PFSK-1 (cell line): ENCODE measurements around the gene CD22.

Source experiments
- POLR2AphosphoS5 ChIP-seq: IDR thresholded peaks from 2 replicates; pipeline ENCODE4 v1.6.1; 2012; ENCODE audit warnings: low read depth, mild to moderate bottlenecking, control low read depth, low read length, moderate library complexity
- SIN3A ChIP-seq: IDR thresholded peaks from 2 replicates; pipeline ENCODE4 v1.6.1; 2012; ENCODE audit warnings: mild to moderate bottlenecking, low read length, moderate library complexity, borderline replicate concordance; ENCODE audit not compliant: insufficient read depth
- TAF1 ChIP-seq: IDR thresholded peaks from 2 replicates; pipeline ENCODE4 v1.6.1; 2012; ENCODE audit warnings: low read length, control low read depth, borderline replicate concordance; ENCODE audit not compliant: insufficient read depth

DNA sequence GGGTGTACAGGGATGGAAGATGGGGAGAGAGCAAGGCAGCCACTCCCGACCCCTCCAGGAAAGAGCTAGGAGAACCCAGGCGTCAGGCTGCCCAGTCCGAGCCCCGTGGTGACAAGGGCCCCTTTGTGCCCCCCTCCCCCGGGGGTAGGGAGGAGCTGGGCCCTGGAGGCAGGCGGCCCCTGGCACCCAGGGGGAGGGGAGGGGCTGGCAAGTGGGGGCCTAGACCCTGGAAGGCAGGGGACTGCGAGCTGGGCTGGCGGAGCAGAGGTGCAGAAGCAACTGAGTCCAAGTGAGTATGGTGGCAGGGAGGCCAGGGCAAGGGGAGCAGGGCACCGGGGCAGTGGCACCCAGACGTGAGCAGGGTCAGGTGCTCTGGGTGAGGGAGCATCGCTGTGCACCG is 37.1 kb upstream of the CD22 start, which contains the start of gene MAG:
- no peak for TF ChIP-seq POLR2AphosphoS5
- no peak for TF ChIP-seq TAF1
- TF ChIP-seq SIN3A = no peak
